OCI-M2 (cell line): ENCODE results near the gene SERPINB8.

ENCODE experiments used
- DNase-seq: peaks from one replicate; lab custom pipeline; 2025; ENCODE audit not compliant: unreplicated experiment; lab: John Stamatoyannopoulos, UW

SERPINB8 gene

GRCh38 chr18:63963615-63964256 lies 6.1 kb upstream of the SERPINB8 start:
- DNase-seq = no peak

GRCh38 chr18:63964908-63965307 lies 5.0 kb upstream of the SERPINB8 start:
- DNase-seq = no peak

GRCh38 chr18:63965716-63966330 lies 4.1 kb upstream of the SERPINB8 start:
- no peak for DNase-seq

- no peak for DNase-seq
These were observed 926 bp downstream of the SERPINB8 start for GRCh38 chr18:63970809-63971205.

- DNase-seq = no peak
These were observed 1.6 kb downstream of the SERPINB8 start for GRCh38 chr18:63971320-63972001.

GRCh38 chr18:63972002-63972376 lies 2.1 kb downstream of the SERPINB8 start:
- DNase-seq = no peak

GRCh38 chr18:63974991-63975390 lies 5.1 kb downstream of the SERPINB8 start:
- no peak for DNase-seq

GRCh38 chr18:63975628-63976027 lies 5.7 kb downstream of the SERPINB8 start:
- DNase-seq = no peak

GRCh38 chr18:63977040-63977439 lies 7.2 kb downstream of the SERPINB8 start:
- no peak for DNase-seq

- no peak for DNase-seq
These were observed 9.6 kb downstream of the SERPINB8 start for GRCh38 chr18:63979409-63979920.

- DNase-seq = no peak
These were observed 10.1 kb downstream of the SERPINB8 start for GRCh38 chr18:63980027-63980426.

- no peak for DNase-seq
These were observed 11.1 kb downstream of the SERPINB8 start for GRCh38 chr18:63980896-63981460.

- no peak for DNase-seq
These were observed 11.8 kb downstream of the SERPINB8 start for GRCh38 chr18:63981719-63982118.

GRCh38 chr18:63982361-63982760 lies 12.5 kb downstream of the SERPINB8 start:
- DNase-seq = no peak

GRCh38 chr18:63986885-63987284 lies 17.0 kb downstream of the SERPINB8 start:
- DNase-seq = no peak

- DNase-seq = no peak
These were observed 17.9 kb downstream of the SERPINB8 start for GRCh38 chr18:63987743-63988142.

- DNase-seq = no peak
These were observed 22.9 kb downstream of the SERPINB8 start for GRCh38 chr18:63992751-63993150.

GRCh38 chr18:63994783-63995399 lies 25.0 kb downstream of the SERPINB8 start:
- no peak for DNase-seq

- no peak for DNase-seq
These were observed 27.2 kb downstream of the SERPINB8 start for GRCh38 chr18:63997041-63997440.

GRCh38 chr18:63997606-63998005 lies 27.7 kb downstream of the SERPINB8 start:
- no peak for DNase-seq

- DNase-seq = no peak
These were observed 30.0 kb downstream of the SERPINB8 start for GRCh38 chr18:63999871-64000270.
